ENCODE measurements around the gene STK17A. TPM values are rescaled to one million over a fixed set of nuclear protein-coding genes. Genes with fewer than 3 reads are reported as not detected.
A peak's percentile ranks its signal among the peaks of the same experiment; 100 is the strongest.

STK17A gene
- total RNA-seq, 2 experiments from 2014 or later, result 25.8 to 28.7 TPM

DNA sequence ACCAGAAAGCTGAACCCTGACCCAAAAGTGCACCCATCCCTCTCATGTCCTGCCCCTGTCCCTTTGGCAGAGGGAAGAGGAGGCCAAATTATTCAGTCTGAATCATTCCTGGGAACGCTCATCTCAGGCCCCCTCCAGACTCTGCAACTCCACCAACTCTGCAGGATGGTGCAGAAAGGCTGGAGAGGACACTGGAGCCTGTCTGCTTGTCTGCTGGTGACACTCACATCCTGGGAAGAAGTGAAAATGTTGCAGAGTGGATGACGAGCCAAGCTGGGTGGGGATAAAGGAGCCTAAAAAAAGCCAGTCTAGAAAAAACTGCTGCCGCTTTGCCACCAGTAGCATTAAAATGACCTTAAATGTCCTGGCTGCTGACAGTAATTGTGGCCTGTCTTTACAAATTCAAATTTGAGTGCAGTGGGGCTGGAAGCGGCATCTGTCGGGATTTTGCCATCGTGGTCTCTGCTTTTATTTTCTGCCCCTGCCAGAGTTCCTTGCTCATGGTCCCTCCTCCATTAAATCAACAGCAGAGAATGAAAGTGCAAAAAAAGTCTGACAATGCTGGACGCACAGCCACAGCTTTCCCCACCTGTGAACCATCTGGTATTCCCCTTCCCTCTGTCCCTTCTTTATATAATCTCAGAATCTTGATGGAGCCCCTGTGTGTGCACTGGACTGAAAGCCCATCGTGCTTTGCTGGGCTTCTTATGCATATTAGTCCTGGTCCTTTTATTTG, 63.9 kb downstream of the STK17A start:
- no peak overlapping the region for H2AFZ ChIP-seq (ENCODE audit: low read length)
- H3K9me3 ChIP-seq (ENCODE audit: low read length), result no peaks in the 10 kb centered on the region
- H3K79me2 ChIP-seq (ENCODE audit: insufficient read depth, low read depth, low read length), result peaks cover 16% of the 10 kb centered on the region; the same call in 1 of the 2 replicates
- peaks cover 74% of the 10 kb centered on the region for H3K4me1 ChIP-seq (ENCODE audit: insufficient read depth, low read length, poor library complexity, severe bottlenecking)
- intact Hi-C loops (cut with micrococcal nuclease; ENCODE audit: unreplicated experiment), result no loop called here
- BruUV-seq (replicated peaks), result no TSS peak
- peaks cover 50% of the 10 kb centered on the region for H3K36me3 ChIP-seq (ENCODE audit: insufficient read depth, low read length)
- ChIA-PET POLR2A (interaction anchor here (0.6 to 4.2 kb wide), 10 partner anchors 13 to 1355 kb away, joined by 3 to 19 read pairs (median 4); no protein-coding TSS in a partner anchor), CTCF (ENCODE audit: unreplicated experiment) (interaction anchor here (1.1 kb wide), 1 partner anchor 64 kb away, joined by 5 read pairs; the partner anchor contains the start of gene STK17A)
- DNase-seq (ENCODE audit: low spot score), result peak; percentile 13
- no peaks in the 10 kb centered on the region for H3K9me2 ChIP-seq (ENCODE audit: insufficient read depth, low read length)
- H3K27ac ChIP-seq (ENCODE audit: low read depth, low read length, poor library complexity, severe bottlenecking), result peak overlapping the region; percentile 97
- TF ChIP-seq EZH2phosphoT487 (IDR thresholded peaks at IDR 0.05; ENCODE audit: borderline replicate concordance, low read depth, low read length), result no peak
- TF ChIP-seq, protein P1, sequence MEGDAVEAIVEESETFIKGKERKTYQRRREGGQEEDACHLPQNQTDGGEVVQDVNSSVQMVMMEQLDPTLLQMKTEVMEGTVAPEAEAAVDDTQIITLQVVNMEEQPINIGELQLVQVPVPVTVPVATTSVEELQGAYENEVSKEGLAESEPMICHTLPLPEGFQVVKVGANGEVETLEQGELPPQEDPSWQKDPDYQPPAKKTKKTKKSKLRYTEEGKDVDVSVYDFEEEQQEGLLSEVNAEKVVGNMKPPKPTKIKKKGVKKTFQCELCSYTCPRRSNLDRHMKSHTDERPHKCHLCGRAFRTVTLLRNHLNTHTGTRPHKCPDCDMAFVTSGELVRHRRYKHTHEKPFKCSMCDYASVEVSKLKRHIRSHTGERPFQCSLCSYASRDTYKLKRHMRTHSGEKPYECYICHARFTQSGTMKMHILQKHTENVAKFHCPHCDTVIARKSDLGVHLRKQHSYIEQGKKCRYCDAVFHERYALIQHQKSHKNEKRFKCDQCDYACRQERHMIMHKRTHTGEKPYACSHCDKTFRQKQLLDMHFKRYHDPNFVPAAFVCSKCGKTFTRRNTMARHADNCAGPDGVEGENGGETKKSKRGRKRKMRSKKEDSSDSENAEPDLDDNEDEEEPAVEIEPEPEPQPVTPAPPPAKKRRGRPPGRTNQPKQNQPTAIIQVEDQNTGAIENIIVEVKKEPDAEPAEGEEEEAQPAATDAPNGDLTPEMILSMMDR (conservative IDR thresholded peaks at IDR 0.05; ENCODE audit: low read length), result no peak
- peak overlapping the region; percentile 97 for H3K4me2 ChIP-seq (ENCODE audit: low read length)
- peaks cover 6% of the 10 kb centered on the region; the same call in 1 of the 2 replicates for H4K20me1 ChIP-seq (ENCODE audit: insufficient read depth, low read length)
- peak overlapping the region; percentile 64 for H3K4me3 ChIP-seq (ENCODE audit: low read depth, low read length, poor library complexity, severe bottlenecking)

DNA sequence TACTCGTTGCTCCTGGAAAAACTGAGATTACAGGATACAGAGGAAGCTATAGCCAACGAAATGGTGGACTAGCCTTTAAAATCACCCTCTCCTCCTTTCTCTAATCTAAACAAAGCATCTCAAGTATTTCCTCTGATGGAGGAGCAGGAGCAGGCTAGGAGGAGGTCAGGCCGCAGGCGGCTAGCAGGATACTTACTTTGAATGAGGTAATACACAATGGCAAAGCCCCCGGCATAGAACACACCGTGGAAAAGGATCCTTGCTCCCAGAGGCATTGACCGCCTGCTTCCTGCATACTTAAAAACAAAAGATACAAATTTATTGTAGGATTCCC, 64.4 kb downstream of the STK17A start:
- CTCF ChIA-PET (ENCODE audit: unreplicated experiment), result interaction anchor here (1.3 kb wide), 1 partner anchor 64 kb away, joined by 11 read pairs; the partner anchor contains the start of gene STK17A
- Histone ChIP-seq H4K20me1 (ENCODE audit: insufficient read depth, low read length) (peaks cover 6% of the 10 kb centered on the region; the same call in 1 of the 2 replicates), H3K27ac (ENCODE audit: low read depth, low read length, poor library complexity, severe bottlenecking) (peak overlapping the region; percentile 97), H3K4me3 (ENCODE audit: low read depth, low read length, poor library complexity, severe bottlenecking) (peak overlapping the region; percentile 64), H3K9me2 (ENCODE audit: insufficient read depth, low read length) (no peaks in the 10 kb centered on the region), H3K79me2 (ENCODE audit: insufficient read depth, low read depth, low read length) (peaks cover 16% of the 10 kb centered on the region; the same call in 1 of the 2 replicates), H3K36me3 (ENCODE audit: insufficient read depth, low read length) (peaks cover 49% of the 10 kb centered on the region), H2AFZ (ENCODE audit: low read length) (no peak overlapping the region), H3K4me2 (ENCODE audit: low read length) (peak overlapping the region; percentile 97), H3K4me1 (ENCODE audit: insufficient read depth, low read length, poor library complexity, severe bottlenecking) (peaks cover 79% of the 10 kb centered on the region), H3K9me3 (ENCODE audit: low read length) (no peaks in the 10 kb centered on the region)
- TF ChIP-seq, protein P1 (conservative IDR thresholded peaks at IDR 0.05; ENCODE audit: low read length), result no peak
- no peak for TF ChIP-seq EZH2phosphoT487 (IDR thresholded peaks at IDR 0.05; ENCODE audit: borderline replicate concordance, low read depth, low read length)
- no TSS peak for BruUV-seq (replicated peaks)
- POLR2A ChIA-PET, result interaction anchor here (0.6 to 4.2 kb wide), 8 partner anchors 8 to 1355 kb away, joined by 3 to 27 read pairs (median 8); partner anchors contain the start of gene STK17A
- intact Hi-C loops (cut with micrococcal nuclease; ENCODE audit: unreplicated experiment), result no loop called here
- DNase-seq (ENCODE audit: low spot score), result no peak
